Muscle of back (tissue), 11 donors: ENCODE measurements around the gene KIRREL3. TPM values are rescaled to one million over a fixed set of nuclear protein-coding genes. Genes with fewer than 3 reads are reported as not detected.

Experiments
- DNase-seq, 3 donors: peaks; one replicate each; pipeline versions ENCODE4 v3.0.0 to v3.0.0-alpha.2; 2013
- polyA plus RNA-seq, 10 donors: library from polyadenylated mRNA; unstranded; fragments of 120-200 nt; gene quantifications; one replicate each; pipeline ENCODE4 v1.2.1, GENCODE V29; 2013; ENCODE audit not compliant: insufficient read length in 10 of 10

The KIRREL3 gene
- polyA plus RNA-seq, 10 donors = 0.44 to 2.8 (median 1.2) TPM

- DNase-seq = no peak
These were observed 259.7 kb downstream of the KIRREL3 start for GRCh38 chr11:126740846-126741245.

DNA sequence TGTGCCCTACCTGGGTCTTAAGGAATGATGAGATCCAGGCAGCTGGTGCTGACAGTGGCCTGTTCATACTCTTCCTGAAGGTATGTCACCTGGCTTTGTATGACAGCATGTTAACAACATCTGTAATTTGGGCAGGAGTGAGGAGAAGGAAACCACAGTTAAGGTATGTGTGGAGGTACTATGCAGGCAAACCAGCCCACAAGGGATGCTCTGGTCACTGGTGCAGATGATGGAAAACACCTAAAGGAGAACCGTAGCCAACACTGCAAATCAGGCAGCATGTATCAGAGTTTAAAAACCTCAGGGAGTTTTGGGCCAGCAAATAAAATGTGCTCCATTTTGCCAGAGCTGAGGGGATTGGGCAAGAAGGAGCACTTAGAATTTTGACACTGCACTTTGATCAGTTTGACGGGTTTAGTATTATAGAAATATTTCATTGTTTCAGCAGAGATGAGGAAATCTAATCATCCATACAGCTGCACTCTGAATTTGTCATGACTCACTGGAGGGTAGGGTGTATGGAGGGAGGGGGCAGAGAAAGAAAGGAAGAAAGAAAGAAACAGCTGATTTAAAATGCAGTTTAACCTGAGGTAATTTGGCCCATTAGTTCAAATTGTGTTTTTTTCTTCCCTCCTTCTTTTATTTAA, 260.9 kb downstream of the KIRREL3 start:
- no peak for DNase-seq

- no peak for DNase-seq
These were observed 262.1 kb downstream of the KIRREL3 start for GRCh38 chr11:126738295-126739031.

DNA sequence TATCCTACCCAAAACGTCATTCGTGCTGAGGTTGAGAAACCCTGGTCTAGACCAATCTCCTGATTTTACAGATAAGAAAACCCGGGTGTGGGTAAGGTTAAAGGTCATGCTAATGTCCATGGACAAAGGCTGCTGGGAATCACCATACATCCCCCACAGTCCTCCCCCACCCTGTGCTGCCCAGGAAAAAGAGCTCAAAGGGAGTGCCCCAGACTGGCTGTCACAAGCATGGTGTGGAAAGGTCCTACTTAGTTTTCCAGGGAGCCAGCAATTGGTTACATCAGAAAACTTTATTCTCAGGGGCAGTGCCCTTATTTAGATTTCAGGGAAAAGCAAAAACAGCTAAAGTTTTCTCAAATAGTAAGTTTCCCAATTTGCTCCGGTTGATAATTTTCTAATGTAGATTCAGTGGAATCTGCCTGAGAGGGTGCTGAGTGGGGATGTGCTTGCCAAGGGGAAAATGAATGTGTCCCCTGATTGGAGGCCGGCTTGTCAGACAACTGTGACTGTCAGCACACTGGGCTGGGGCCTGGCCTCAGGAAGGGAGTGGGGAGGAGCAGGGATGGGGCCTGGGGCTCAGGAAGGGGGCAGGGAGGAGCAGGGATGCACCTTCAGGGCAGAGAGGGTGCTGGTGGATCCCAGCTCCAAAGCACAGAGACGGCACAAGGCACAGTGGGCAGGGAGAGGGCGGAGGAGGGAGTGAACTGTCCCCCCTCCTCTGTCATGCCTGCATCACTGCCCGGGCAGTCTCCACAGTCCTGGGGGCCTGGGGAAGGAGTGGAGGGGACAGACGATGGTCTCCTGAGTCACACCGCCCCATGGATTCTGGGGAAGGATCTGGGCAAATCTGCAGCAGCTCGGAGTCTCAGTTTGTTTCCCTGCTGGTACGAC, 263.6 kb downstream of the KIRREL3 start:
- no peak for DNase-seq

GRCh38 chr11:126734752-126735151, 265.8 kb downstream of the KIRREL3 start:
- no peak for DNase-seq

DNA sequence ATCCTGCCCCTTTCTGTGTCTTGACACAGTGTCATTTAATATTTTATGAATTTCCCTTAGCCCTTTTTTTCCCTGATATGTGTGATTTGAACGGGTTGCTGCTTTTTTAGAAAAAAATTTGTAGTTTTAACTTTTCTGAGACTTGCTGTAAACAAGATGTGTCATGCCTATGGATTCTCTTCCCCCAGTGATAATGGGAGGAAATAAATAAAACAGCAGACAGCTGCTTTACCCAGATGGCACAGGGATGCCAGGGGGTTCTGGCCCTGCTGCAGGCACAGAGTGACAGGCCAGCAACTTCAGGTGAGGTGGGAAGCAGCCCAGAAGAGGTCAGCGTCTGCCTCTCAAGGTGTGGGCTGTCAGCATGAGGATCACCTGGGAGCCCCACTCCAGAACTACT, 266.9 kb downstream of the KIRREL3 start:
- no peak for DNase-seq

DNA sequence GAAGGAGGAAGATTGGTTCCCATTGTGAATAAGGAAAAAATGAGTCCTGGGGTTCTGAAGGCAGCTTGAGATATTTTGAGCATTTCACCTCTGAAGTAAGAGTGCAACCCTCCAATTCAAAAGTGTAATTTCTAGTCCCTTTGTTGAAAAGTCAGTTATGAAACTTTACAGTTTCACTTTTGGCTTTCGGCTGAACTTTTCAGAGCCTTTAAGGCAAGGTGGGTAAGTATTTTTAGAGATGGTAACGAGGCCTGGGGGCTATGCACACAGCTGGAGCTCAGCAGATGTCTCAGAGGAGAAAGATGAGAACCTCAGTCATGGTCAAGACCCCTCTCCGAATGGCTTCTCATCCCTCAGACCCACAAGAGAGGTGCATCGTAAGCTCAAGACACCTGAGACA, 267.6 kb downstream of the KIRREL3 start:
- DNase-seq = no peak

DNA sequence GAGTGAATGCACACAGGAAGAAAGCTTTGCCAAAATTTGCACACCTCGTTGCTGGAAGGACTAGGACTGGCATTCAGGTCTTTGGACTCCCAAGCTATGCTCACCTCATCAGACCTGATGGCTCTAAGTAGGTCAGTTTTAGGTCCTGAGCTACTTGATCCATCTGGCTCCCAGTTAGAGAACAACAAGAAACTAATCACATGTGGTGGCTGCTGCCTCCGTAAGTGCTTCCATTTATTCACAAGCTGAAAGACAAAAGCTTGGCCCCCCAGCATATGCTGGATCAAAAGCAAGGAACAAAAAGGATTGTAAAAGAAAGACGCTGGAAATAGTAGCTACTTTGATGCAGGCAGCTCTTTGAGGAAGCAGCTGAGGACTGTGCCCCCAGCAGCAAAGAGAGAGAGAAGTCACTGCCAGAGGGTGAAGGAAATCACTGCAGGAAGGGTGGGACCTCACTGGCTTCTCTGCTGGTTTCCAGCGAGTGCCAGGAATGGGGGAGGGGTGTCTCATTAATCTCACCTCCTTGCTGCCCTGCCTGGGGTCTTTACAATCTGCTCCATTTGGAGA, 268.9 kb downstream of the KIRREL3 start:
- DNase-seq = no peak

- DNase-seq = no peak
These were observed 273.2 kb downstream of the KIRREL3 start for GRCh38 chr11:126727381-126727780.

GRCh38 chr11:126725521-126725920, 275.0 kb downstream of the KIRREL3 start:
- DNase-seq = no peak

GRCh38 chr11:126725043-126725442, 275.5 kb downstream of the KIRREL3 start:
- no peak for DNase-seq

- DNase-seq = no peak
These were observed 276.9 kb downstream of the KIRREL3 start for GRCh38 chr11:126723665-126724045.

DNA sequence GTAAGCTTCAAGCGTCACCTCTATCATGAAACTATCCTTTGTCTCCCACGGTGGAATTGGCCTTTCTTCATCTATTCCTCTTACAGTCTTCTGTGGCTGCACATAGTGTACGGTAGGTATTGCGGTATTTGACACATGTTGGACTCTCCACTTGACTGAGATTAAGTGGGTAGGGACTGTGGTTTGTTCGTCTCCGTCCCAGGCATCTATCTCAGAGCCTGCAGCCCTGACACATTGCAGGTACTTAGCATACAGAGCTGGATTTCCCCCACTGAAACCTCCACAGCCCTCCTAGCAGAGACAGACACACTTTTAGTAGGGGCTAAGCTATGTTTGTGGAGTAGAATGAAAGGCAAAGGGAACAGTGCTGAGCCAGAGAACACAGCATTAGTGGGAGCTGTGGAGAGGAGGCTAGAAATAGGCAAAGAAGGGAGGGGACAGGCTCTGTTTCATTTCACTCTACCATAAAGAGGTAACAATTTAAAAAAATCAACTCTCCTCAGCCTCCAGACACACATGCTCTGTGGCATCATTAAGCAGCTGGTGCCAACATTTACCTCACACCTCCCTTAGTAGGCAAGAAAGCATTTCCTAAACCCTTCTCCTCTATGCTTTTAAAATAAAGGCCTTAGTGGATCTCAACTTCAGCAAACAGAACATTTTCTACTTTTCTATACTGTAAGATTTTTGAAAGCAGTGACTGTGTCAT, 277.5 kb downstream of the KIRREL3 start:
- no peak for DNase-seq

GRCh38 chr11:126722006-126722736, 278.4 kb downstream of the KIRREL3 start:
- DNase-seq = no peak

DNA sequence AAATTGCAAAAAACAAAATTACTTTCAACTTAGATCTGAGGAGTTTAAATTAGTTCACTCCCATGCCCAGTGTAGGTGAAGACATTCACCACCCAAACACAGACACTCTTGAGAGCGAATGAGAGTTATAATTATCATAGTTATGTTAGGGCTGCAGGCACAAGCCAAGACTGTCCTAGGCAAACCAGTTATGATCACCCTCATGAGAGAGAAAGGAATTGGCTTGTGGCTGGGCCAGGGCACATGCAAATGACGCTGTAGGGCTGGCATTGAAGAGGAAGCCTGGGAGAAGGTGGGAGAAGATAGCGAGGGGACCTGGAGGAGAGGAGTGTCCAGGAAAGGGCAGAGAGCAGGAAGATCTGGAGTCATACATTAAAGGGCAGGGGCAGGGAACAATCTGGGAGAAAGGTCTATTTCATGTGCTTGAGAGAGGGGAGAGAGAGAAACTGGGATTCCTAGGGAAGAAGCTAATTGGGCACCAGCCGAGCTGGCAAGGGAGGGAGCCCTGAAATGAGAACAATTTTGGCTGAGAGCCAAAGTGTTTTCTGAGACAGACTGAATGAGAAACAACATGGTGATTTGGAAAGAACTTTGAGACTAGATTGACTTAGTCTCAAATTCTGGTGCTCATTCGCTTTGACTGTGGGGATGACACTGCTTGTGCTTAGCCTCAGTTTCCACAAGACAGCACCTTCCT, 279.9 kb downstream of the KIRREL3 start:
- DNase-seq = no peak

GRCh38 chr11:126719740-126720139, 280.8 kb downstream of the KIRREL3 start:
- no peak for DNase-seq

- DNase-seq = no peak
These were observed 282.3 kb downstream of the KIRREL3 start for GRCh38 chr11:126718276-126718675.

DNA sequence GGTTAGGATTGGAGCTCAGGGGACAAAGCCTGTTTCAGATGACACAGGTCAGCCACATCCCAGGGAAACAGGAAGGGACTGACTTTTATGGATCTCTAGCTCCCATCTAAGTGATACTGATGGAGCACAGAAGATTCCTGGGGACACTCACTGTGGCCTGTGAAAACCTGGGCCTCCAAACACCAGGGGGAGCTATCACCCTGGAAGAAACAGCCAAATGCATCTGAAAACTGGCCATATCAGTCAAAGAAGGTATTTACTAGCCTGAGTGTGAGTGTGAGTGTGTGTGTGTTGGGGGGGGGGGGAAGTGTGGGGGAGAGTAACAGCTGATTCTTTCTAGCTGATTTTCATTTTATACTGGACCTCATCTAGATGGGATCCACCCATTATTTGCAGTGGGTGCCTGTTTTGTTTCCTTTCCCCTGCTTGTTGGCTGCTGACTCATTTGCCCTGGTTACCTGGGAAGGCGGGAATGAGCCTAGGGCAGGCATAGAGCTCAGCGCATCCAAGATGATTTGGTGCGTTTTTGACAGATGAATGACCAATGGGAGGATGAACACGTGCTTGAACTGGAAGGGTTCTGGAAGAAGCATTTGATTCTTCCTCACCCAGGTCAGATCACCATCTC, 284.0 kb downstream of the KIRREL3 start:
- peak in 2 of 3 donors; percentile 22 to 47 for DNase-seq

DNA sequence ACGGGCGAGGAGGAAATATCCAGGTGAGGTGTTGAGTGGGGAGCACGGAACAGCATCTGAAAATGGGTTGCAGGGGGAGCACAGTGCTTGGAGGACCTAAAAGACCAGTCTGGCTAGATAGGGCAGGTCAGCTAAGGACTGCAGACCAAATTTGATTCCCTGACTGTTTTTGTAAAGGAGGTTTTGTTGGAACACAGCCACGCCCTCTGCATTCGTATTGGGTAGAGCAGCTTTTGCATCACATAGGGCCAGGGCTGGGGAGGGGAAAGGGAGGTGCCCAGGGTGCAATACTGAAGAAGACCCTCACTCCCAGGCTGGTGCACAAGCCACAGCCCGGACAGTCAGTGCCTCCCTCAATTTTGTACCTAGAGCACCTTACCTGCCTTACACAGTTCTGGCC, 286.8 kb downstream of the KIRREL3 start:
- DNase-seq = no peak
